WTC11 (cell line): ENCODE data around the gene OPN5.

Source experiments
- GTF2I ChIP-seq: fragments of 250-450 bp; sonication (Bioruptor Pico); conservative IDR thresholded peaks from 2 replicates; pipeline ENCODE4 v1.4.0; 2021; ENCODE audit warnings: mild to moderate bottlenecking
- MYBL2 ChIP-seq: sonication (generic); formaldehyde crosslinking; IDR thresholded peaks from 2 replicates; pipeline ENCODE4 v1.8.1; 2023; ENCODE audit warnings: mild to moderate bottlenecking, moderate library complexity, missing genetic modification reagents
- NR3C1 ChIP-seq: sonication (generic); formaldehyde crosslinking; conservative IDR thresholded peaks from 2 replicates; pipeline ENCODE4 v1.8.1; 2023; ENCODE audit warnings: low read depth, mild to moderate bottlenecking, missing genetic modification reagents
- TCF7 ChIP-seq: sonication (generic); formaldehyde crosslinking; IDR thresholded peaks from 2 replicates; pipeline ENCODE4 v1.8.0; 2022; ENCODE audit warnings: mild to moderate bottlenecking, low read depth, missing genetic modification reagents, moderate library complexity
- TEAD4 ChIP-seq: sonication (generic); formaldehyde crosslinking; IDR thresholded peaks from 2 replicates; pipeline ENCODE4 v1.8.0; 2022; ENCODE audit warnings: mild to moderate bottlenecking, missing genetic modification reagents
- TP53 ChIP-seq: sonication (generic); formaldehyde crosslinking; IDR thresholded peaks from 2 replicates; pipeline ENCODE4 v1.8.1; 2023; ENCODE audit warnings: mild to moderate bottlenecking, missing genetic modification reagents
- ZNF317 ChIP-seq: sonication (generic); formaldehyde crosslinking; IDR thresholded peaks from 2 replicates; pipeline ENCODE4 v1.8.1; 2023; ENCODE audit warnings: low read depth, mild to moderate bottlenecking, moderate library complexity, missing genetic modification reagents, borderline replicate concordance
- TF ChIP-seq, protein P1 (sequence below): fragments of 200-600 bp; IDR thresholded peaks from 2 replicates; pipeline ENCODE4 v1.8.0; 2022; ENCODE audit warnings: antibody characterized with exemption
- TF ChIP-seq, protein P2 (sequence below): sonication (generic); formaldehyde crosslinking; conservative IDR thresholded peaks from 2 replicates; pipeline ENCODE4 v1.8.1; 2022; ENCODE audit warnings: mild to moderate bottlenecking, missing genetic modification reagents
- TF ChIP-seq, protein P3 (sequence below): sonication (generic); formaldehyde crosslinking; IDR thresholded peaks from 2 replicates; pipeline ENCODE4 v1.8.1; 2023; ENCODE audit warnings: mild to moderate bottlenecking, missing genetic modification reagents, moderate library complexity
- TF ChIP-seq, protein P4 (sequence below): sonication (generic); formaldehyde crosslinking; IDR thresholded peaks from 2 replicates; pipeline ENCODE4 v1.8.0; 2023; ENCODE audit warnings: missing genetic modification reagents
- TF ChIP-seq, protein P5 (sequence below): sonication (generic); formaldehyde crosslinking; IDR thresholded peaks from 2 replicates; pipeline ENCODE4 v1.8.1; 2022; ENCODE audit warnings: mild to moderate bottlenecking, moderate library complexity, missing genetic modification reagents
- TF ChIP-seq, protein P6 (sequence below): sonication (generic); formaldehyde crosslinking; IDR thresholded peaks from 2 replicates; pipeline ENCODE4 v1.8.1; 2022; ENCODE audit warnings: low read depth, missing genetic modification reagents, borderline replicate concordance

DNA sequence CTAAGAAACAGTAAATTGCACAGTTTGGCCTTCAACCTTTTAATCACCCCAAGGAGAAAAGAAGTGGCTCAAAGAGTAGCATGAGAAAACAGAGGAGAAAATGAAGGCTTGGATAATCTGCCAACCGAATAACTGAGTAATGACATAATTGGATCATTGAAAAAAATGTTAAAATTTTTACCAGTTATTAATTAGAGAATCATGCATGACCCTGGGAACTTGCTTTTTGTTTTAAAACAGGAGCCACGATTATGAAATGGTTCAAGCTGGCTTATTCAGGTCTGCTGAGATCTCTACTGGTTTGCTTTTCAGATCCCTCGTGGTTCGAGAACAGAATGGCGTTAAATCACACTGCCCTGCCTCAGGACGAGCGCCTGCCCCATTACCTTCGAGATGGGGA lies at the start of gene OPN5:
- TF ChIP-seq MYBL2 (CRISPR knock-in tag), result no peak
- no peak for TF ChIP-seq TCF7 (CRISPR knock-in tag)
- TF ChIP-seq, protein P1, sequence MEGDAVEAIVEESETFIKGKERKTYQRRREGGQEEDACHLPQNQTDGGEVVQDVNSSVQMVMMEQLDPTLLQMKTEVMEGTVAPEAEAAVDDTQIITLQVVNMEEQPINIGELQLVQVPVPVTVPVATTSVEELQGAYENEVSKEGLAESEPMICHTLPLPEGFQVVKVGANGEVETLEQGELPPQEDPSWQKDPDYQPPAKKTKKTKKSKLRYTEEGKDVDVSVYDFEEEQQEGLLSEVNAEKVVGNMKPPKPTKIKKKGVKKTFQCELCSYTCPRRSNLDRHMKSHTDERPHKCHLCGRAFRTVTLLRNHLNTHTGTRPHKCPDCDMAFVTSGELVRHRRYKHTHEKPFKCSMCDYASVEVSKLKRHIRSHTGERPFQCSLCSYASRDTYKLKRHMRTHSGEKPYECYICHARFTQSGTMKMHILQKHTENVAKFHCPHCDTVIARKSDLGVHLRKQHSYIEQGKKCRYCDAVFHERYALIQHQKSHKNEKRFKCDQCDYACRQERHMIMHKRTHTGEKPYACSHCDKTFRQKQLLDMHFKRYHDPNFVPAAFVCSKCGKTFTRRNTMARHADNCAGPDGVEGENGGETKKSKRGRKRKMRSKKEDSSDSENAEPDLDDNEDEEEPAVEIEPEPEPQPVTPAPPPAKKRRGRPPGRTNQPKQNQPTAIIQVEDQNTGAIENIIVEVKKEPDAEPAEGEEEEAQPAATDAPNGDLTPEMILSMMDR, result no peak
- TF ChIP-seq, protein P2, sequence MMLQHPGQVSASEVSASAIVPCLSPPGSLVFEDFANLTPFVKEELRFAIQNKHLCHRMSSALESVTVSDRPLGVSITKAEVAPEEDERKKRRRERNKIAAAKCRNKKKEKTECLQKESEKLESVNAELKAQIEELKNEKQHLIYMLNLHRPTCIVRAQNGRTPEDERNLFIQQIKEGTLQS (CRISPR knock-in tag), result no peak
- TF ChIP-seq TEAD4 (CRISPR knock-in tag), result no peak
- TF ChIP-seq, protein P3, sequence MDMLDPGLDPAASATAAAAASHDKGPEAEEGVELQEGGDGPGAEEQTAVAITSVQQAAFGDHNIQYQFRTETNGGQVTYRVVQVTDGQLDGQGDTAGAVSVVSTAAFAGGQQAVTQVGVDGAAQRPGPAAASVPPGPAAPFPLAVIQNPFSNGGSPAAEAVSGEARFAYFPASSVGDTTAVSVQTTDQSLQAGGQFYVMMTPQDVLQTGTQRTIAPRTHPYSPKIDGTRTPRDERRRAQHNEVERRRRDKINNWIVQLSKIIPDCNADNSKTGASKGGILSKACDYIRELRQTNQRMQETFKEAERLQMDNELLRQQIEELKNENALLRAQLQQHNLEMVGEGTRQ (CRISPR knock-in tag), result no peak
- TF ChIP-seq GTF2I (CRISPR knock-in tag), result no peak
- TF ChIP-seq, protein P4, sequence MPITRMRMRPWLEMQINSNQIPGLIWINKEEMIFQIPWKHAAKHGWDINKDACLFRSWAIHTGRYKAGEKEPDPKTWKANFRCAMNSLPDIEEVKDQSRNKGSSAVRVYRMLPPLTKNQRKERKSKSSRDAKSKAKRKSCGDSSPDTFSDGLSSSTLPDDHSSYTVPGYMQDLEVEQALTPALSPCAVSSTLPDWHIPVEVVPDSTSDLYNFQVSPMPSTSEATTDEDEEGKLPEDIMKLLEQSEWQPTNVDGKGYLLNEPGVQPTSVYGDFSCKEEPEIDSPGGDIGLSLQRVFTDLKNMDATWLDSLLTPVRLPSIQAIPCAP (CRISPR knock-in tag), result no peak
- TF ChIP-seq TP53 (CRISPR knock-in tag), result no peak
- no peak for TF ChIP-seq NR3C1
- TF ChIP-seq, protein P5, sequence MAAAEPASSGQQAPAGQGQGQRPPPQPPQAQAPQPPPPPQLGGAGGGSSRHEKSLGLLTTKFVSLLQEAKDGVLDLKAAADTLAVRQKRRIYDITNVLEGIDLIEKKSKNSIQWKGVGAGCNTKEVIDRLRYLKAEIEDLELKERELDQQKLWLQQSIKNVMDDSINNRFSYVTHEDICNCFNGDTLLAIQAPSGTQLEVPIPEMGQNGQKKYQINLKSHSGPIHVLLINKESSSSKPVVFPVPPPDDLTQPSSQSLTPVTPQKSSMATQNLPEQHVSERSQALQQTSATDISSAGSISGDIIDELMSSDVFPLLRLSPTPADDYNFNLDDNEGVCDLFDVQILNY (CRISPR knock-in tag), result no peak
- no peak for TF ChIP-seq ZNF317 (CRISPR knock-in tag)
- TF ChIP-seq, protein P6, sequence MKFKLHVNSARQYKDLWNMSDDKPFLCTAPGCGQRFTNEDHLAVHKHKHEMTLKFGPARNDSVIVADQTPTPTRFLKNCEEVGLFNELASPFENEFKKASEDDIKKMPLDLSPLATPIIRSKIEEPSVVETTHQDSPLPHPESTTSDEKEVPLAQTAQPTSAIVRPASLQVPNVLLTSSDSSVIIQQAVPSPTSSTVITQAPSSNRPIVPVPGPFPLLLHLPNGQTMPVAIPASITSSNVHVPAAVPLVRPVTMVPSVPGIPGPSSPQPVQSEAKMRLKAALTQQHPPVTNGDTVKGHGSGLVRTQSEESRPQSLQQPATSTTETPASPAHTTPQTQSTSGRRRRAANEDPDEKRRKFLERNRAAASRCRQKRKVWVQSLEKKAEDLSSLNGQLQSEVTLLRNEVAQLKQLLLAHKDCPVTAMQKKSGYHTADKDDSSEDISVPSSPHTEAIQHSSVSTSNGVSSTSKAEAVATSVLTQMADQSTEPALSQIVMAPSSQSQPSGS (CRISPR knock-in tag), result no peak
